ENCODE results near the gene TMSB4X.
A peak's percentile ranks its signal among the peaks of the same experiment; 100 is the strongest.

GRCh38 chrX:12946838-12947544, 27.9 kb upstream of the TMSB4X start:
- TF ChIP-seq CTCF (IDR thresholded peaks at IDR 0.05; ENCODE audit: insufficient read depth, low read length) (peak; percentile 86), POLR2AphosphoS5 (IDR thresholded peaks at IDR 0.05; ENCODE audit: low read depth) (no peak), REST (IDR thresholded peaks at IDR 0.05; ENCODE audit: insufficient replicate concordance, low read depth) (no peak)
